ENCODE measurements around the gene GJA4.
A peak's percentile ranks its signal among the peaks of the same experiment; 100 is the strongest.

- TF ChIP-seq EP300 (IDR thresholded peaks at IDR 0.05) (no peak), POLR2AphosphoS5 (IDR thresholded peaks at IDR 0.05) (no peak), POLR2A (IDR thresholded peaks at IDR 0.05) (no peak)
- TF ChIP-seq, protein P1, sequence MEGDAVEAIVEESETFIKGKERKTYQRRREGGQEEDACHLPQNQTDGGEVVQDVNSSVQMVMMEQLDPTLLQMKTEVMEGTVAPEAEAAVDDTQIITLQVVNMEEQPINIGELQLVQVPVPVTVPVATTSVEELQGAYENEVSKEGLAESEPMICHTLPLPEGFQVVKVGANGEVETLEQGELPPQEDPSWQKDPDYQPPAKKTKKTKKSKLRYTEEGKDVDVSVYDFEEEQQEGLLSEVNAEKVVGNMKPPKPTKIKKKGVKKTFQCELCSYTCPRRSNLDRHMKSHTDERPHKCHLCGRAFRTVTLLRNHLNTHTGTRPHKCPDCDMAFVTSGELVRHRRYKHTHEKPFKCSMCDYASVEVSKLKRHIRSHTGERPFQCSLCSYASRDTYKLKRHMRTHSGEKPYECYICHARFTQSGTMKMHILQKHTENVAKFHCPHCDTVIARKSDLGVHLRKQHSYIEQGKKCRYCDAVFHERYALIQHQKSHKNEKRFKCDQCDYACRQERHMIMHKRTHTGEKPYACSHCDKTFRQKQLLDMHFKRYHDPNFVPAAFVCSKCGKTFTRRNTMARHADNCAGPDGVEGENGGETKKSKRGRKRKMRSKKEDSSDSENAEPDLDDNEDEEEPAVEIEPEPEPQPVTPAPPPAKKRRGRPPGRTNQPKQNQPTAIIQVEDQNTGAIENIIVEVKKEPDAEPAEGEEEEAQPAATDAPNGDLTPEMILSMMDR (IDR thresholded peaks at IDR 0.05) = peak in 3 of 4 experiments; percentile 54 to 78 (median 62)
Observed at GRCh38 chr1:34786521-34787325, 6.1 kb upstream of the GJA4 start.

All from sigmoid colon (tissue), 4 donors.